LoVo (cell line): ENCODE data around the gene TTR.

Experiments
- DNase-seq: peaks from one replicate; pipeline ENCODE4 v3.0.0-alpha.2; 2016; ENCODE audit warnings: low spot score

Gene TTR

DNA sequence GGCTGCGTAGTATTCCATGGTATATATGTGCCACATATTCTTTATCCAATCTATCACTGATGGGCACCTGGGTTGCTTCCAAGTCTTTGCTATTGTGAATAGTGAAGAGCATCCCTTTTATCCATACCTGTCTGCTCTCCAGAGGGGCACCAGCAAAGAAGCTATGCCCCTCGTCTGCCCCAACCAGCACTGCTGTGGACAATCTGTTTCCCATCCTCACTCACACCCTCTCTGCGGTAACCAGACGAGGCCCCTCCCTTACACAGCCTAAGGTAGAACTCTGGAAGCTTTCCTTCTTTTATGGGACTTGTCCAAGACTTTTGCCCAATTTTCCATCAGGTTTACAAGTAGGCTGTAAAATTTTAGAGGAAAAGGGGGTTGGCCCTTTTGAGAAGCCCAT is 24.9 kb downstream of the TTR start:
- no peak for DNase-seq

DNA sequence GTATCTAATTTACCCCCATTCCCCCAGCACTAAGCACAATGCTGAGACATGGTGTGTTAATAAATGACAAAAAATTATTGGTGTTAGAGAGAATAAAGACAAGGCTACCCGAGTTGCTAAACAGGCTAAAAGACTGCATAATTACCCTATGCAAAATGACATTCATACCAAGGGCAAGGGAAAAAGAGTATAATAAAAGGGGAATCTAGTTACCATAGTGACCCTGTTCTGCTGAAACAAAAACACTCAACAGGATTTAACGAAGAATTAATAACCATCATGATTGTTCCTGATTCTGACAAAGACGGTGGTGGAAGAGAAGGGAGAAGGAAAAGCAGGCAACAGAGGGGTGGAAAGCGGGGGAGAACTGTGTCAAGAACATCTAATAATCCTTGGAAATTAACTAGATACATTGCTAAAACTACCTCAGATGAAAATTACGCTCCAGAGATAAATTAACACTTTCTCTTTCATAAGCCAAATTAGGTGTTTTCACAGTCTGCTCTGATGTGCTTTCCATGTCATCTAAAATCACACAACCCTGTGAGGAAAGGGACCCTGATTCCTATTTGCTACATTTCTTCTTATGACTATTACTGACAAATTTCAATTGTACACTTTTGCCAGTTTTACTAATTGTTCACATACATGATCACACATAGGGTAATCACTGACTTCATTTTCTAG is 25.5 kb downstream of the TTR start:
- no peak for DNase-seq

DNA sequence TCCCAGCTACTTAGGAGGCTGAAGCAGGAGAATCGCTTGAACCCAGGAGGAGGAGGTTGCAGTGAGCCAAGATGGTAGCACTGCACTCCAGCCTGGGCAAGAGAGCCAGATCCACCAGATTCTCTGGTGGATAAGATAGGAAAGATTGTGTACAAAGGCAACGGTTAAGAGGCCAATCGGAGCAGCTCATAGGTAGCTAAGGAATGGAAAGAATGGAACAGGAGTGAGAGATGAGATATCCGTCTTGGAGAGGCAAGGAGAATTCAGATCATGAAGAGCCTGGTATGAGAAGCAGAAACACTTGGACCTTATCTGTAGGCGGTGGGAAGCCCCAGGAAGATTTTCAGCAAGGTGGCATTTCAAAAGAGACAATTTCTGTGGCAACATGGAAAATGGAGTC is 27.1 kb downstream of the TTR start:
- no peak for DNase-seq

DNA sequence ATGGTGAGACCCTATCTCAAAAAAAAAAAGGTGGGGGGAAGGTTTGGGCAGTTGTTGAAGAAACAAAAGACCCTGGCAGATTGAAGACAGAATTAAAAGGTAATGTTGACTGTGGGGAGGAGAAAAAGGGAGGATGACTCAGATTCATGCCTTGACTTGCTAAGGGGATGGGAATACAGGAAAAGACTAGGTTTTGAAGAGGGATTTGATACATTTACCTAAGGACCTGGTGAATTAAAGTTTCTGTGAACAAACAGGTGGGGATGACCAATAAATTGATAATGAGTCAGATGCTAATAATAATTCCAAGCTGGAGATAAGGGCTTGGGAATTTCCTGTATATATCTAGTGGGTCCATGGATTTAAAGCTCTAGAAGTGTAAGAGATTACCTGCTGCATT is 27.6 kb downstream of the TTR start:
- DNase-seq = no peak

DNA sequence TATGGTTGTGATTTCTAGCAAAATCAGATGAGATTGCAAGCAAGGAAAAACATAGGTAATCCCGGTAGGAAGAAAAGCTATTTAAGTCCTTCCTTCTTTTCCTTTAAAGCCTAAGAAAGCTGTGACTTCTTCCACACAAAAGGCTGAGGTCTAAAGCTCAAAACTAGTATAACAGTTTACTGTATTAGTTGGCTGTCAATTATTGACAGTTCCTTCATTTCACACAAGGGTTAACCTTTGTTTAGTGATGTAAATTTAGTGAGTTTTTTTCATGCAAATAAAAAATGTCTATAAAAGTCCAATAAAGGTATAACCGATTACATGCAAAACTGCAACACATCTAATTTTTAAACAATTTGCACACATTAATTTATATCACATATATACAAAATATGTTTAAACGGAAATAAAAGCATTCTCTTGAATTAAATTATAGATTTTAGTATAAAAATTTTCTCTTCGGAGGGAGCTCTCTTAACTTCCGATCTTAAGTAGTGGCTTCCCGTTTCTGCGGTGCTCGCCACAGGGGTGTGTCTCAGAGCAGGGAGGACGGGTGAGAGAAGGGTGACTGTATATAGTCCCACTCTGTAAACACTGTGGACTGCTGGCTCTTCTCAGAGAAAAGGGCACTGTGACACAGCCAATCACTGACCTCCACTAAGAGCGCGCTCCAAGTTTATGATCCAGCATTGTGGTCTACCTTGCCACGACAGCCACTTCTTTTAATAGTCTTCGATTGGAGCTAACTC is 33.4 kb downstream of the TTR start:
- DNase-seq = peak; percentile 49

DNA sequence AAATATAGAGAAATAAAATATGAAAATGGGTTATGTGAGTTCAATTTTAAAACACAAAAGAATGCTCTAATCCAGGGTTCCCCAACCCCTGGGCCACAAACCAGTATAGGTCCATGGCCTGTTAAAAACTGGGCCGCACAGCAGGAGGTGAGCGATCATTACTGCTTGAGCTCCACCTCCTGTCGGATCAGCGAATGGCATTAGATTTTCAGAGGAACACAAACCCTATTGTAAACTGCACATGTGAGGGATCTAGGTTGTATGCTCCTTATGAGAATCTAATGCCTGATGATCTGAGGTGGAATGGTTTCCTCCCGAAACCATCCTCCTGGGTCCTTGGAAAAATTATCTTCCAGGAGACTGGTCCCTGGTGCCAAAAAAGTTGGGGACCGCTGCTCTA is 34.7 kb downstream of the TTR start:
- no peak for DNase-seq

DNA sequence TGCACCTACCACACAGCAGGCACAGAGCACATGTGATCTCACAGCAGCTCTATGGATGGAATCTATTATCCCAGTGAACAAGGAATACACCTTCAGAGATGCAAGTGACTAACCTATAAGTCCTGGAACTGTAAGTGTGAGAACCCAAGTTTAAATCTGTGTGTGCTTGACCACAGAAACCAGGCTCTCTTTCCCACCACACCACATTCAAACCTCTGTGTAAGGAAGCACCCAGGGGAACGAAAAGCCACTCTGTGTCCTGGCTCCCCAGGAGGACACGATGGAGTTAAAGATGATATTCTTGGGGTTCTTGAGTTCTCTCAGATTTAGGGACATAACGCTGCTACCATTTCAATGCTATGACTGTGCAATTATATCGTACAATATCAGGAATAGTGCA is 38.9 kb downstream of the TTR start:
- DNase-seq = no peak

DNA sequence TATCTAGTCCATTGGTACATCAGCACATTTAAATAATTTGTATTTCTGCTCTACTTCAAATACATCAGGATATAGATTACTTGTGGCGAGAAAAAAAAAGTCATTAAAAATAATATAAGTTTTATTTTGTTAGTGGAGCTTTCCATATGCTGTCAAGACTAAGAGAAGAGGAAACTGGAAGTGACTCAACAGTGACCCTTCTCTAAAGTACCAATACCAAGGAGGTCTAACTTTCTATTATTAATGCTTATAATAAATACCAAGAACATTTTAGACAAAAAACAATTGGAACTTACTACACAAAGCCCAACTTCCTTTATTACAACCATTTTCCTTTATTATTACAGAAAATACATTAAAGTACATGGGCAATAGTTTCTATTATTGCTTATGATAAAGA is 39.8 kb downstream of the TTR start:
- DNase-seq = no peak

DNA sequence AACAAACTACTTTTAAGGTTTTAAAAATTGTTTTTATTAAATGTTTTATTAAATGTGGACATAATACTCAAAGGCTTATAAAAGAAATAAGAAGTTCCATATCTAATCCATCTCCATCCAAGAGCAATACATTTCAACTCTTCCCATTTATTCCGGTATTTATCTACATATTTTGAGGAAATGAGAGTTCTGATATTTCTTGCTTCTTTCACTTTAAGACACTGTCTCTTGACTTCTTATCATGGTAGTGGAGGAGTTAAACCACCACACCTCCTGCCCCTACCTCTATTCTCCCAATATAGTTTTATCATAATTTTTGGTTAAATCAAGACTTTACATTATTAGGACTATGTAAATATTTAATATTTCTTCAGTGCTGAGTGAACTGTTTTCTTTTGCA is 40.7 kb downstream of the TTR start:
- no peak for DNase-seq

DNA sequence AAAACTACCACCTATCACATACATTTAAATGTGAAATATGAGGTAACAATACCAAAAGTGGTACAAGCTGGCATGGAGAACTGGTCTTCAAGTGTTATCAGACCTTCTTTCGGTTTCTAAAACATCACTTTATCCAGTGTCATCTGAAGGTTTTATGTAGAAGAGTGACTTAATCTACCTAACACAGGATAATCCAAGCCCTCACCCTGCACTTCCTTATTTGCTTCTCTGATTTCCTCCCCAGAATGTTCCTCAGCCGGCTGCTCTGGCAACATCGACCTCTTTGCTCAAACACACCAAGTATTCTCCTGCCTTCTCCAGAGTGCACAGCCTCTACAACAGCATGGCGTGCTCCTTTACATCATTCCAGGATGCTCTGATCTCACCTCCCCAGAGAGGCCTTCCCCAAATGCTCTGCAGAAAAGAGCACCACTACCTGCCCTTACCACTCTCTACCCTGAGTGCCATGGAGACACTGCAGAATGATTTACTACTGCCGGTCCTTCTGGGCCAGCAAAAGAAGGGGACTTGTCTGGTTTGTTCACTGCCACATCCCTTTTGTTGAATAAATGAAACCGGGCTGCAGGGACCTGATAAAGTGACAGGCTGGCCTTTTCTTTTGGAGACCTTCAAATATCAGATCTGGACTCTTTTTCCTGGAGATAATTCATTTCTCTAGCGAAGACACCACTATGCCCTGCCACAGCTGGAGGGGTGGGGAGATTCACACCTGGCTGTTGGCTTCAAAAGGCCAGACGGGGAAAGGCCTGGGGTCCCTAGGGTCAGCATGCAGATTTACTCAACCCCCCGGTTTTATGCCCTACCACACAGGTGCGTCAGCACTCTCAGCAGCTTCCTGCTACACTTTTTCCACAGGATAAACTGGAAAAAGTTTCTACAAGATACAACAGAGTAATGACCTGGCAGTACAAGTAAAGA is 42.0 kb downstream of the TTR start:
- no peak for DNase-seq

DNA sequence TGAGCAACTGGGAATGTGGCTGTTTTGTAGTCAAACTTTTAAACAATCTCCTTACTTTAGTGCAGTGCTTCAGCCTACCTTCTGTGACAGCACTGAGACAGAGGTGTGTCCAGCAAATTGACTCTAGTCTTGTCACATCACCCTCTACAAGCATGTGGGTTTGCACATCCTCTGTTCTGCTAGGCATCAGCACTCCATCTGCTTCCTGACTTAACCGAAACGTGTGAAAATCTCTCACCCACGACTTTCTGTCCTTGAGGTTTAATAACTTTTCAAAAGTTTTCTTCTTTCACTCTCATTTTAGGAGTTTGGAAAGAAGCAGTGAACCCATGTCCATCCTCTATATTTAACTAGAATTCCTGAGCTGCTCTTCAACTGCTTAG is 42.6 kb downstream of the TTR start:
- DNase-seq = no peak

DNA sequence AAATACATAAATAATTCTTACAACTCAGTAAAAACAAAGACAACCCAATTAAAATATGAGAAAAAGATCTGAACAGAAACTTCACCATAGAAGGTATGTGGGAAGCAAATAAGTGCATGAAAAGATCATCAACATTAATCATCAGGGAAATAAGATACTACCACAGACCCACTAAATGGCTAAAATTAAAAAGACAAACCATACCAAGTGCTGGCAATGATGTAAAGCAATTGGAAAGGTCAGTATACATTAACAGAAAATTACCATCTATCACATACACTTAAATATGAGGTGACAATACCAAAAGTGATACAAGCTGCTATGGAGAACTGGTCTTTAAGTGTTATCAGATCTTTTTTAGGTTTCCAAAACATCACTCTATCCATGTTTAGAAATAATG is 44.7 kb downstream of the TTR start:
- DNase-seq = no peak

DNA sequence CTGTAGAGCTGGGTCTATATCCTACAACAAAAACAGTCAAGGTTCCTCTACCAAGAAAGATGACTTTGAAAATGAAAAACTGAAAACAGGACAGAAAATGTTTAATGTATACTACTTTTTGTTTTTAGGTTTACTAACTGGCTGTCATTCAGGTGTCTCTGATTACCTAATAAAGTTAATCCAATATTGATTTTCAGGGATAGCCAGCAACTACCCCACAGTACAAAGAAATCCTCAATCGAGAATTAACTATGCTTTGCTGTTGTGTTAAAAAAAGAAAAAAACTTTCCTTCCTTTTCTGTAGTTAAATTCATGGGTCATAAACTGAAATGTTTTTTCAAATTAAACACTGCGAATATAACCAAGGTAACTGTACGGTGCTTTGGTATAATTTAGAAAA is 45.8 kb downstream of the TTR start:
- DNase-seq = no peak

DNA sequence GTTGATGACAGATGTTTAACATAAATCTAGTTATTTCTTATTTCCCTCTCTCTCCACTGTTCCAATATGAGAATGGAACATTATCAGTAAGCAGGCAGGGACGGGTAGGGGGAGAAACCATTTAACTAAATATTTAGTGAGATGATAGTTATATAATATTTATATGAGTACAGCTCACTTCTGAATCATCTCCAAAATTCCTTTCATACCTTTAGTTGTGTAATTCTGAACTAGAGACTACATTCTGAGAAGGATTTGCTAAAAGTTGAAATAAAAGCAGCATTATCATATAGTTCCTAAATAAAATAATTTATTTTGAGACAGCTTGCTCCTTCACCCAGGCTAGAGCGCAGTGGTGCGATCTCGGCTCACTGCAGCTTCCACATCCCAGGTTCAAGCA is 51.3 kb downstream of the TTR start:
- DNase-seq = no peak

DNA sequence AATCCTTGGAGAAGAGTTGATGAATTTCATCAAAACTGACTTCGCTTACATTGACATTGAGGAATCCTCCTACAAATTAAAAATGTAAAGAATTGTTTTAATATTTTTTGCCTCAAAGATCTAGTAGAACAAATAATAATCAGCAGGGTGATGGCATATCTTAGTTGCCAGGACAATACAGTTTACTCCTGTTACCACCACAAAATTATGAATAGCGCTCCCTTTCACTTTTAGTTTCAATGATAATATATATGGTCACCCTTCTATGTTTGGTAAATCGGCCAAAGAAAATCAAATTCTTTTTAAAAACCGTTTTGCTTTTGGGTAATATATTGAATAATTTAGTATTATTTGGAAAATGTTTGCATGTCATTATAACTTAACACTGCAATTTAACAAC is 53.7 kb downstream of the TTR start:
- DNase-seq = no peak

DNA sequence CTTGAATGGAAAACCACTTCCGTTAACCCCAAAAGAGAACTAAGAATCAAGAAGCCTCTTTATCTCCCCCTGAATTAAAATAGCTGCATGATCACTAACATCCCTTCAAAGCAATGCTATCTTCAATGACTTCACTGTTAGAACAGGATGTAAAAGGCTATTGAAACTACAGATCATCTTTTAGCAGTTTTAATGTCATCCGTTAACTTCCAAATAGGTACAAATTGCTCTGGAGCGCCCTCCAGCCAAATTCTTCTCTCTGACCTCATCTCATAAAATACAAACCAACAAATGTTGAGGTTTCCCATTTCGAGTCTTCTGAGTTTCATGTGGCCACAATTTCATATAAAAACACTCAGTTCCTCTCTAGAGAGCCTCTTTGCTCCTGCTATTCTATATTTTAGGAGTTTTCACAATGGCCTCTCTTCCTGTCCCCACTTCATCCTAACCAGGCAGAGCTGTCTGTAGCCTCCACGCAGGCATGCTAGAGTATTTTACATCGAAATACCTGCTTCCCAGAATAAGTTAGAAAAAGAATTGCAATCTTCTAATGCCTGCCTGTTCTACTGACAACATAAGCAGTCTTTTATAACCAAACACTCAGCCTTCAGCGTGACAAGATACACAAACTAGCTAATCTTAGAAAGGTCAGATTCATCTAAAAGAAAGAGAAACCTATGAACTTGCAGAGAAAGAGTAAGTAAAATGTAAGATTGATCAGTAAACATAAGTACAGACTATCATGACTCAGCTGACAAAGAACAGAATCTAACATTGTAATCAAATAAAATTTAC is 54.9 kb downstream of the TTR start:
- DNase-seq = no peak

DNA sequence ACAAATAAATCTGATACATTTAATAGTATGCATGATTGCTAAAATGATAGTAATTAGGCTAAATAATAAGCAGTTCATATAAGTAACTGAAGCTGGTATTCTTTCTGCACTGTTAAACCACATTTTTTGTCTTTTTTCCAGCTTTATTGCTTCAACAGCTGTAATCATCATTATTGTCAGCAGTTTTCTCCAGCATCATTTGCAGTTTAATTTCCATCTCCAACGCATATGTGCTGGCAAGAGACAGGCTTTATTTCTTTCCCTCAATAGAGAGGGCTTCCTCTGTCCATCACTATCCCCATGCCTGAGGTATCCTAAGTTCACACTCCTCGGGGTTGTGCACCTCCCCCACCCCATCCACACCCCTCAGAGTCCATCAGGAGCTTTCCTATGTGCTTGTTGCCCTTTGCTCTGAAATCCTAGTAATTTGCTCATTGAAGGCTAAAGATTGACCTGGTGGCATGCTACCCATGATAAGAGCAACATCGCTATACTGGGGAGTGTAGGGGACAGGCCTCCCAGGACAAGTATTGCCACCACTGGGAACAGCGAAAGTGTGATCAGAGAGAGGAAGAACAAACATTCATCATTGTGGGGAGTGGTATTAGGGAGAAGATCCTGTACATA is 55.6 kb downstream of the TTR start:
- DNase-seq = no peak
